Keratinocyte (primary cell): ENCODE measurements around the gene TMEM35A. TPM values are rescaled to one million over a fixed set of nuclear protein-coding genes. Genes with fewer than 3 reads are reported as not detected.
A peak's percentile ranks its signal among the peaks of the same experiment; 100 is the strongest.

Experiments used
- DNase-seq: peaks from one replicate; pipeline ENCODE4 v3.0.0-alpha.2; 2011; ENCODE audit warnings: low read depth, missing footprints, low spot score
- FAIRE-seq: peaks from 2 replicates; lab custom pipeline; 2011; peaks lifted over from hg19 to GRCh38; lab: Jason Lieb, UNC
- H2AFZ ChIP-seq: 2 replicates; pipeline ENCODE4 v1.6.0; 2012; ENCODE audit warnings: low read length, control low read depth, inconsistent platforms; ENCODE audit not compliant: control insufficient read depth
- H3K27ac ChIP-seq: 2 replicates; pipeline ENCODE4 v1.5.1; 2011; ENCODE audit warnings: low read length; ENCODE audit not compliant: control insufficient read depth, insufficient read depth
- H3K27me3 ChIP-seq: 3 replicates; pipeline ENCODE4 v1.6.0; 2011; ENCODE audit warnings: low read length; ENCODE audit not compliant: control insufficient read depth, insufficient read depth; ENCODE audit errors: extremely low read depth
- H3K36me3 ChIP-seq, 2 experiments: 2 replicates in 1 of 2; 3 replicates in 1 of 2; pipeline ENCODE4 v1.5.1; 2011; ENCODE audit warnings: low read length in 2 of 2, mild to moderate bottlenecking in 1 of 2; ENCODE audit not compliant: control insufficient read depth in 2 of 2, insufficient read depth in 2 of 2; ENCODE audit errors: extremely low read depth in 1 of 2
- H3K4me1 ChIP-seq: 3 replicates; pipeline ENCODE4 v1.5.1; 2011; ENCODE audit warnings: low read length; ENCODE audit not compliant: control insufficient read depth, insufficient read depth; ENCODE audit errors: extremely low read depth
- H3K4me2 ChIP-seq: 3 replicates; pipeline ENCODE4 v1.6.0; 2011; ENCODE audit warnings: low read depth, low read length; ENCODE audit not compliant: control insufficient read depth, insufficient read depth; ENCODE audit errors: extremely low read depth
- H3K4me3 ChIP-seq, 3 experiments: fragments of 200-600 bp in 1 of 3; sonication (generic) in 1 of 3; 2 replicates in 2 of 3; 3 replicates in 1 of 3; pipeline ENCODE4 v1.5.1; 2011 to 2016; ENCODE audit warnings: low read length in 3 of 3, mild to moderate bottlenecking in 3 of 3, control low read depth in 2 of 3, inconsistent platforms in 1 of 3, low read depth in 1 of 3, mixed read lengths in 1 of 3, mixed run types in 1 of 3, moderate library complexity in 1 of 3; ENCODE audit not compliant: control insufficient read depth in 2 of 3, insufficient read depth in 2 of 3; ENCODE audit errors: extremely low read depth in 1 of 3
- H3K79me2 ChIP-seq: 2 replicates; pipeline ENCODE4 v1.6.0; 2012; ENCODE audit warnings: low read length; ENCODE audit not compliant: control insufficient read depth, insufficient read depth
- H3K9ac ChIP-seq: 3 replicates; pipeline ENCODE4 v1.6.0; 2011; ENCODE audit warnings: low read length; ENCODE audit not compliant: control insufficient read depth, insufficient read depth; ENCODE audit errors: extremely low read depth
- H3K9me1 ChIP-seq: 3 replicates; pipeline ENCODE4 v1.6.0; 2011; ENCODE audit warnings: low read length; ENCODE audit not compliant: control insufficient read depth, insufficient read depth; ENCODE audit errors: extremely low read depth
- H3K9me3 ChIP-seq: 2 replicates; pipeline ENCODE4 v1.5.1; 2012; ENCODE audit warnings: low read depth, low read length; ENCODE audit not compliant: control insufficient read depth
- H4K20me1 ChIP-seq: 3 replicates; pipeline ENCODE4 v1.6.0; 2011; ENCODE audit warnings: low read length; ENCODE audit not compliant: control insufficient read depth, insufficient read depth; ENCODE audit errors: extremely low read depth
- CTCF ChIP-seq, 3 experiments: IDR thresholded peaks in 1 of 3; conservative IDR thresholded peaks in 1 of 3; optimal IDR thresholded peaks in 1 of 3; 2 replicates in 2 of 3; 3 replicates in 1 of 3; pipeline versions ENCODE3 to v1.5.1; 2011; ENCODE audit warnings: low read length in 3 of 3, mild to moderate bottlenecking in 3 of 3, moderate library complexity in 2 of 3, control low read depth in 1 of 3, inconsistent platforms in 1 of 3; ENCODE audit not compliant: insufficient read depth in 2 of 3; ENCODE audit errors: extremely low read depth in 1 of 3
- EZH2 ChIP-seq: IDR thresholded peaks from one replicate; pipeline ENCODE4 v1.6.1; 2012; ENCODE audit warnings: inconsistent platforms, mild to moderate bottlenecking, low read length, moderate library complexity
- dilution Hi-C: fragments of 300-500 bp; cut with MboI; formaldehyde crosslinking; loops from one replicate; pipeline ENCODE4 v1.7.0; 2020; ENCODE audit warnings: low sequenced_read_pairs; ENCODE audit not compliant: extremely low pct_ligation_motif_present
- polyA minus RNA-seq, 3 experiments: library from RNA; depleted of rRNA, polyadenylated mRNA; stranded (reverse); fragments of >200 nt; gene quantifications; 1 replicate in 1 of 3; 2 replicates in 1 of 3; 3 replicates in 1 of 3; pipeline ENCODE4 v1.2.3, GENCODE V29; 2011
- polyA plus RNA-seq, 5 experiments: library from polyadenylated mRNA; depleted of rRNA in 3 of 5; stranded (reverse) in 3 of 5; stranded (forward) in 1 of 5; unstranded in 1 of 5; fragments of >200 nt; gene quantifications; 1 replicate in 1 of 5; 2 replicates in 3 of 5; 3 replicates in 1 of 5; pipeline versions ENCODE4 v1.2.1 to v1.2.3, GENCODE V29; 2011 to 2012; ENCODE audit warnings: missing spikeins in 2 of 5, low read depth in 1 of 5, low replicate concordance in 1 of 5

TMEM35A gene
- polyA plus RNA-seq (0.03 to 0.09 TPM in 2 of 3 replicates, not detected in the other), polyA minus RNA-seq (0.73 TPM in 1 of 3 replicates, not detected in the others)
- polyA plus RNA-seq (2011; ENCODE audit: low read depth), result not detected
- polyA plus RNA-seq (2011; cell fraction: cytosol; rRNA removed), result not detected in 2 replicates
- polyA plus RNA-seq (2011; cell fraction: nucleus; rRNA removed), result not detected in 2 replicates
- 0.05 TPM in 1 of 2 replicates, not detected in the other for polyA plus RNA-seq (2012; ENCODE audit: low replicate concordance)
- polyA minus RNA-seq (2011; cell fraction: cytosol; rRNA and poly(A)+ RNA removed), result not detected
- polyA minus RNA-seq (2011; cell fraction: nucleus; rRNA and poly(A)+ RNA removed), result not detected in 2 replicates

- TF ChIP-seq CTCF (optimal IDR thresholded peaks at IDR 0.05 in 1 of 3, IDR thresholded peaks at IDR 0.05 in 1 of 3, conservative IDR thresholded peaks at IDR 0.05 in 1 of 3; ENCODE audit: extremely low read depth in 1 of 3, insufficient read depth in 2 of 3, low read length in 3 of 3), result no peak
- TF ChIP-seq EZH2, result no peak
- H4K20me1 ChIP-seq, result no peaks in the 10 kb centered on the region
- no peaks in the 10 kb centered on the region for H3K9me3 ChIP-seq
- H3K79me2 ChIP-seq, result no peaks in the 10 kb centered on the region
- dilution Hi-C loops, result no loop called here
- no peak for DNase-seq
- H3K9ac ChIP-seq, result no peak within 1 kb of the TSS
- H3K27ac ChIP-seq, result no peak within 1 kb of the TSS
- no peak within 1 kb of the TSS for H3K4me3 ChIP-seq
- H3K36me3 ChIP-seq, result no peaks in the 10 kb centered on the region
- H2AFZ ChIP-seq, result peak within 1 kb of the TSS; percentile 6
- no peaks in the 10 kb centered on the region for H3K4me1 ChIP-seq
- H3K9me1 ChIP-seq, result no peaks in the 10 kb centered on the region
- FAIRE-seq, result no peak
- H3K27me3 ChIP-seq, result no peaks in the 10 kb centered on the region
- H3K4me2 ChIP-seq, result peak within 1 kb of the TSS; percentile 27
These were observed at the start of gene TMEM35A for GRCh38 chrX:101078716-101079598. Gene TMEM35A, plus strand, starts transcription at chrX:101078879. Its CDS starts 124 bp downstream, at chrX:101079003.

GRCh38 chrX:101029665-101030064, 49.0 kb upstream of the TMEM35A start:
- Histone ChIP-seq H3K9me3 (no peaks in the 10 kb centered on the region), H3K4me3 (no peak overlapping the region), H3K4me1 (no peaks in the 10 kb centered on the region), H3K9me1 (no peaks in the 10 kb centered on the region), H3K36me3 (peaks cover 0 to 3% of the 10 kb centered on the region in 2 experiments), H3K27me3 (no peaks in the 10 kb centered on the region), H3K4me2 (no peak overlapping the region), H4K20me1 (no peaks in the 10 kb centered on the region), H3K79me2 (no peaks in the 10 kb centered on the region), H3K27ac (no peak overlapping the region), H3K9ac (no peak overlapping the region), H2AFZ (no peak overlapping the region)
- dilution Hi-C loops, result no loop called here
- DNase-seq (no peak), FAIRE-seq (no peak)
- no peak for TF ChIP-seq EZH2
- no peak for TF ChIP-seq CTCF (optimal IDR thresholded peaks at IDR 0.05 in 1 of 3, IDR thresholded peaks at IDR 0.05 in 1 of 3, conservative IDR thresholded peaks at IDR 0.05 in 1 of 3; ENCODE audit: extremely low read depth in 1 of 3, insufficient read depth in 2 of 3, low read length in 3 of 3)
